Peyer's patch (tissue), 4 donors: ENCODE measurements around the gene ZSWIM1. TPM values are rescaled to one million over a fixed set of nuclear protein-coding genes. Genes with fewer than 3 reads are reported as not detected.

Source experiments
- DNase-seq, 3 donors: peaks; one replicate each; pipeline ENCODE4 v3.0.0-alpha.2; 2017 to 2019
- H3K27ac ChIP-seq, 4 donors: fragments of 200-600 bp; sonication (generic); one replicate each; pipeline ENCODE4 v1.5.1; 2016 to 2019
- H3K27me3 ChIP-seq, 2 donors: fragments of 200-600 bp; sonication (generic); one replicate each; pipeline ENCODE4 v1.5.1; 2019
- H3K36me3 ChIP-seq, 3 donors: fragments of 200-600 bp; sonication (generic); one replicate each; pipeline ENCODE4 v1.5.1; 2016 to 2019
- H3K4me1 ChIP-seq, 4 donors: fragments of 200-600 bp; sonication (generic); one replicate each; pipeline ENCODE4 v1.5.1; 2016 to 2019
- H3K4me3 ChIP-seq, 4 donors: fragments of 200-600 bp; sonication (generic); 1 replicate in 3 of 4; 2 replicates in 1 of 4; pipeline ENCODE4 v1.5.1; 2016 to 2019; ENCODE audit warnings: mild to moderate bottlenecking in 1 of 4
- H3K9me3 ChIP-seq, 4 donors: fragments of 200-600 bp; sonication (generic); one replicate each; pipeline ENCODE4 v1.5.1; 2016 to 2019; ENCODE audit warnings: mild to moderate bottlenecking in 1 of 4
- CTCF ChIP-seq, 6 experiments: fragments of 450-650 bp in 4 of 6; fragments of 200-600 bp in 2 of 6; sonication (generic) in 1 of 6; IDR thresholded peaks; one replicate each; pipeline ENCODE4 v1.5.1; 2017 to 2019; ENCODE audit warnings: antibody characterized with exemption in 6 of 6, mild to moderate bottlenecking in 3 of 6, moderate library complexity in 1 of 6
- POLR2A ChIP-seq, 2 donors: fragments of 450-650 bp; IDR thresholded peaks; one replicate each; pipeline ENCODE4 v1.5.1; 2017; ENCODE audit warnings: antibody characterized with exemption in 2 of 2, mild to moderate bottlenecking in 2 of 2, moderate library complexity in 2 of 2
- total RNA-seq, 4 donors: library from RNA; depleted of rRNA; stranded (reverse); fragments of >200 nt; gene quantifications; one replicate each; pipeline ENCODE4 v1.1.0, GENCODE V29; 2016

Gene ZSWIM1
- total RNA-seq, result 10 to 100 TPM in 3 of 4 donors, 1 to 10 TPM in 1; 6.6 to 14.5 (median 11.9) TPM

GRCh38 chr20:45880988-45881788 is at the start of gene ZSWIM1:
TSS of gene ZSWIM1 (plus strand) at chr20:45881227. CDS start at chr20:45882593, 1,366 bp downstream.
- peak; percentile 99 to 100 (median 100) for DNase-seq
- TF ChIP-seq CTCF (IDR thresholded peaks at IDR 0.05), result no peak
- TF ChIP-seq POLR2A (IDR thresholded peaks at IDR 0.05), result peak; percentile 41 to 58

GRCh38 chr20:45832619-45833018 is 48.4 kb upstream of the ZSWIM1 start:
- TF ChIP-seq CTCF (IDR thresholded peaks at IDR 0.05), result no peak
- TF ChIP-seq POLR2A (IDR thresholded peaks at IDR 0.05), result no peak
- Histone ChIP-seq H3K36me3 (peaks cover 0 to 3% (median 0%) of the 10 kb centered on the region in 3 donors), H3K9me3 (no peaks in the 10 kb centered on the region), H3K27me3 (no peaks in the 10 kb centered on the region), H3K4me1 (peaks cover 0 to 27% (median 3%) of the 10 kb centered on the region in 4 donors), H3K4me3 (peak overlapping the region in 1 of 4 donors; percentile 67), H3K27ac (peak overlapping the region; percentile 73 to 89 (median 84))
- DNase-seq, result no peak

More at GRCh38 chr20:45880988-45881788, at the start of gene ZSWIM1:
- Histone ChIP-seq H3K4me1 (peaks cover 0 to 35% (median 3%) of the 10 kb centered on the region in 4 donors), H3K27me3 (no peaks in the 10 kb centered on the region), H3K36me3 (peaks cover 0 to 42% (median 0%) of the 10 kb centered on the region in 3 donors), H3K4me3 (peak within 1 kb of the TSS; percentile 49 to 70 (median 54)), H3K27ac (peak within 1 kb of the TSS; percentile 74 to 89 (median 78)), H3K9me3 (no peaks in the 10 kb centered on the region)

GRCh38 chr20:45833030-45833882 is 47.8 kb upstream of the ZSWIM1 start, which contains the start of gene SNX21:
TSS of gene SNX21 (plus strand) at chr20:45833799. CDS start at chr20:45833920, 121 bp downstream.
- TF ChIP-seq CTCF (IDR thresholded peaks at IDR 0.05) (no peak), POLR2A (IDR thresholded peaks at IDR 0.05) (peak; percentile 18 to 25)
- Histone ChIP-seq H3K4me1 (peaks cover 0 to 27% (median 3%) of the 10 kb centered on the region in 4 donors), H3K36me3 (peaks cover 0 to 3% (median 0%) of the 10 kb centered on the region in 3 donors)

GRCh38 chr20:45833883-45834796 is 46.9 kb upstream of the ZSWIM1 start:
- H3K27ac ChIP-seq, result peak overlapping the region; percentile 73 to 89 (median 84)
- H3K4me3 ChIP-seq, result peak overlapping the region; percentile 53 to 72 (median 67)
- peak in 1 of 2 donors; percentile 1 for TF ChIP-seq POLR2A (IDR thresholded peaks at IDR 0.05)
- TF ChIP-seq CTCF (IDR thresholded peaks at IDR 0.05), result peak in 1 of 6 experiments; percentile 7
- peaks cover 0 to 7% (median 0%) of the 10 kb centered on the region in 3 donors for H3K36me3 ChIP-seq
- H3K4me1 ChIP-seq, result peaks cover 0 to 27% (median 3%) of the 10 kb centered on the region in 4 donors
- no peaks in the 10 kb centered on the region for H3K9me3 ChIP-seq
- H3K27me3 ChIP-seq, result no peaks in the 10 kb centered on the region
- peak; percentile 54 to 84 (median 79) for DNase-seq

More at GRCh38 chr20:45833030-45833882, 47.8 kb upstream of the ZSWIM1 start, which contains the start of gene SNX21:
- H3K27ac ChIP-seq, result peak within 1 kb of the TSS; percentile 73 to 89 (median 84)
- peak; percentile 37 to 85 (median 83) for DNase-seq
- no peaks in the 10 kb centered on the region for H3K27me3 ChIP-seq
- H3K9me3 ChIP-seq, result no peaks in the 10 kb centered on the region
- peak within 1 kb of the TSS; percentile 53 to 72 (median 67) for H3K4me3 ChIP-seq
